Bone marrow (tissue), 2 donors: ENCODE measurements around the gene PLET1.
A peak's percentile ranks its signal among the peaks of the same experiment; 100 is the strongest.

ENCODE experiments used
- DNase-seq, 2 donors: peaks; one replicate each; lab custom pipeline; 2025; lab: John Stamatoyannopoulos, UW

PLET1 gene

GRCh38 chr11:112238041-112238440 lies 22.6 kb downstream of the PLET1 start:
- no peak for DNase-seq

GRCh38 chr11:112237451-112237850 lies 23.2 kb downstream of the PLET1 start:
- no peak for DNase-seq

- DNase-seq: no peak
Measured at GRCh38 chr11:112235750-112236390, 24.8 kb downstream of the PLET1 start.

GRCh38 chr11:112231952-112232351 lies 28.7 kb downstream of the PLET1 start:
- no peak for DNase-seq

GRCh38 chr11:112229746-112230433 lies 30.8 kb downstream of the PLET1 start:
- no peak for DNase-seq

GRCh38 chr11:112229159-112229558 lies 31.5 kb downstream of the PLET1 start:
- DNase-seq: no peak

GRCh38 chr11:112228706-112229105 lies 32.0 kb downstream of the PLET1 start:
- no peak for DNase-seq

GRCh38 chr11:112227471-112227870 lies 33.2 kb downstream of the PLET1 start:
- no peak for DNase-seq

- no peak for DNase-seq
Measured at GRCh38 chr11:112226831-112227401, 33.7 kb downstream of the PLET1 start.

- DNase-seq: peak; percentile 69 to 93
Measured at GRCh38 chr11:112226062-112226830, 34.4 kb downstream of the PLET1 start, which contains the start of gene PTS. Gene PTS, plus strand, starts transcription at chr11:112226428. Its CDS starts 16 bp downstream, at chr11:112226444.

GRCh38 chr11:112225753-112226061 lies 35.0 kb downstream of the PLET1 start:
- DNase-seq: no peak

- DNase-seq: no peak
Measured at GRCh38 chr11:112223754-112224532, 36.7 kb downstream of the PLET1 start.

GRCh38 chr11:112223121-112223520 lies 37.5 kb downstream of the PLET1 start:
- DNase-seq: no peak

GRCh38 chr11:112222303-112222702 lies 38.4 kb downstream of the PLET1 start:
- no peak for DNase-seq

GRCh38 chr11:112221274-112221835 lies 39.3 kb downstream of the PLET1 start:
- no peak for DNase-seq

GRCh38 chr11:112219476-112220232 lies 41.0 kb downstream of the PLET1 start:
- DNase-seq: peak; percentile 23 to 78

- DNase-seq: no peak
Measured at GRCh38 chr11:112216561-112217105, 44.0 kb downstream of the PLET1 start.

- DNase-seq: no peak
Measured at GRCh38 chr11:112215621-112216020, 45.0 kb downstream of the PLET1 start.

- DNase-seq: no peak
Measured at GRCh38 chr11:112213753-112214152, 46.9 kb downstream of the PLET1 start.

GRCh38 chr11:112212710-112213109 lies 48.0 kb downstream of the PLET1 start:
- no peak for DNase-seq

- no peak for DNase-seq
Measured at GRCh38 chr11:112212290-112212689, 48.4 kb downstream of the PLET1 start.
